DOHH2 (cell line): ENCODE measurements around the gene SV2B.

Experiments used
- H3F3A ChIP-seq: fragments of 200-600 bp; sonication (generic), shearing (Covaris generic); 2 replicates; pipeline ENCODE4 v1.6.0; 2016; ENCODE audit warnings: antibody characterized with exemption, mild to moderate bottlenecking; ENCODE audit not compliant: control insufficient read depth, insufficient read depth
- H3K27ac ChIP-seq: fragments of 200-600 bp; sonication (generic); 2 replicates; pipeline ENCODE4 v1.5.1; 2014; ENCODE audit warnings: low read depth, mild to moderate bottlenecking, low read length, moderate library complexity
- H3K27me3 ChIP-seq: fragments of 200-600 bp; sonication (generic); 2 replicates; pipeline ENCODE4 v1.6.1; 2014; ENCODE audit warnings: mild to moderate bottlenecking, low read length, mixed read lengths; ENCODE audit not compliant: control insufficient read depth
- H3K36me3 ChIP-seq: fragments of 200-600 bp; sonication (generic); 2 replicates; pipeline ENCODE4 v1.6.1; 2014; ENCODE audit warnings: mild to moderate bottlenecking, low read length, moderate library complexity, mixed read lengths; ENCODE audit not compliant: control insufficient read depth
- H3K4me1 ChIP-seq: fragments of 200-600 bp; sonication (generic); 2 replicates; pipeline ENCODE4 v1.6.1; 2014; ENCODE audit warnings: mild to moderate bottlenecking, low read length, mixed read lengths; ENCODE audit not compliant: control insufficient read depth
- H3K4me2 ChIP-seq: fragments of 200-600 bp; sonication (generic); 2 replicates; pipeline ENCODE4 v1.6.0; 2014; ENCODE audit warnings: mild to moderate bottlenecking, low read length, moderate library complexity
- H3K4me3 ChIP-seq: fragments of 200-600 bp; sonication (generic); 2 replicates; pipeline ENCODE4 v1.5.1; 2014; ENCODE audit warnings: mild to moderate bottlenecking, low read length, mixed read lengths
- H3K79me2 ChIP-seq: fragments of 200-600 bp; sonication (generic); 2 replicates; pipeline ENCODE4 v1.6.1; 2014; ENCODE audit warnings: mild to moderate bottlenecking, low read length, mixed read lengths; ENCODE audit not compliant: control insufficient read depth
- H3K9me2 ChIP-seq: fragments of 200-600 bp; sonication (generic); replicated peaks from 2 replicates; pipeline ENCODE4 v1.6.1; 2014; ENCODE audit warnings: mild to moderate bottlenecking, low read length, mixed read lengths; ENCODE audit not compliant: control insufficient read depth
- H3K9me3 ChIP-seq: fragments of 200-600 bp; sonication (generic); 2 replicates; pipeline ENCODE4 v1.6.1; 2014; ENCODE audit warnings: antibody characterized with exemption, low read length, mixed read lengths; ENCODE audit not compliant: control insufficient read depth, insufficient read depth
- H4K20me1 ChIP-seq: fragments of 200-600 bp; sonication (generic); 2 replicates; pipeline ENCODE4 v1.6.0; 2014; ENCODE audit warnings: low read depth, mild to moderate bottlenecking, antibody characterized with exemption, low read length, moderate library complexity; ENCODE audit not compliant: control insufficient read depth, insufficient read depth
- CTCF ChIP-seq: fragments of 200-600 bp; sonication (generic); IDR thresholded peaks from one replicate; pipeline ENCODE4 v1.5.1; 2014; ENCODE audit warnings: antibody characterized with exemption, mild to moderate bottlenecking, low read depth, low read length; ENCODE audit not compliant: poor library complexity, severe bottlenecking
- EZH2phosphoT487 ChIP-seq: fragments of 200-600 bp; sonication (generic); IDR thresholded peaks from 2 replicates; pipeline ENCODE4 v1.6.1; 2017; ENCODE audit warnings: borderline replicate concordance, mild to moderate bottlenecking, antibody characterized with exemption, low read length, moderate library complexity, mixed read lengths

SV2B gene

DNA sequence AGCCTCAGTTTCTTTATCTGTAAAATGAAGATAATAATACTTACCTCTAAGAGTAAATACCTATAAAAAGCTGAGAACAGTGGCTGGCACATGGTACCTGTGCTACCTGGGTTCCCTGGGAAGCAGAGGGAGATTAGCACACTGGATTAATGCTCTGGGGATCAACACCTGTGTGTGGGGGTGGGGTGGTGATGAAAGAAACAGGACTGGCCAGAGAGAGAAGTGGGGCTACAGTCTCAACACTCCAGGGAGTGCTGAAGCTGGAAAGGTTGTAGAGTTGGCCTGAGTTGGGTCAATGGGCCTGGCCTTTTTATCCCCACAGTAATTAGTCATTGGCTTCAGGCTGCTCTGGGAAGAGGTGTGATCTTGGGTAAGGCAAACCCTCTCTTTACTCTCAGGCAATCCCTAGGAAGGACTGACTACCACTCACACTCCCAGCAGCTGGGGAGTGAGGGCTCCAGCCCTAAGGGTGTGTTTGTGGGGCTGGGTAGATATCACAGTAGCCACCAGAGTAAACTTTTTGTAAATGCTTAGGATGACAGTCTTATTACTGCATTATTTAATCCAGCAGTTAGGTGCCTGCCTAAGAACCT is 102.5 kb downstream of the SV2B start:
- Histone ChIP-seq H3K4me3 (no peak overlapping the region), H3K36me3 (no peaks in the 10 kb centered on the region), H3K9me3 (no peaks in the 10 kb centered on the region), H3K4me1 (no peaks in the 10 kb centered on the region), H3K9me2 (no peaks in the 10 kb centered on the region), H3K79me2 (no peaks in the 10 kb centered on the region), H3K4me2 (no peak overlapping the region), H3K27ac (no peak overlapping the region), H4K20me1 (no peaks in the 10 kb centered on the region), H3F3A (no peaks in the 10 kb centered on the region), H3K27me3 (peaks cover 3% of the 10 kb centered on the region)
- TF ChIP-seq CTCF = no peak
- no peak for TF ChIP-seq EZH2phosphoT487

DNA sequence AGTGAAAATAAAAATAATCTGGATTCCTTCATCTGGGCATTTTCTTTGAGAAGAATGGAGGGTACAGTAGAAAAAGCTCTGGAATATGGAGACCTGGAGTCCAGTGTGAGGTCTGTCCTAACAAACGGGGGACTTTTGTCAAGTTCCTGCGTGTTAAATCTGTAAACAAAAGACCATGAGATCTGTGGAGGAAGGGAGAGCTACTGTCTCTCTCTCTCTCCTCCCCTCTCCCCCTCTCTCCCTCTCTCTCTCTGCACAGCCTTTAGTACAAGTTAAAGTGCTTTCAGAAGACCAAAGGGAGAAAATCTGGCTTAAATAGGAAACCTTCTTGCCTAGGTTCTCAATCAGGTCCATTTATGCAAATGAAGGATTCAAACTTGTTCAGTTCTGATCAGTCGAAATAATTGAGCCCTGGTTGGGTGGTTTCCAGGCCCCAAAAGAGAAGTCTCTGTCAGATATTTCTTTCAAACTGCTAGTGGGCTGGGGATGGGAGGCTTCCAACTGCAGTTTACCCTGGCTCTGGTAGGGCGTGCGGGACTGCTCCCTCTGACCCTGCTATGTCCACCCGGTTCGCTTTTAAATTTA is 103.7 kb downstream of the SV2B start:
- H3K4me3 ChIP-seq = no peak overlapping the region
- no peaks in the 10 kb centered on the region for H3K9me2 ChIP-seq
- H3K27me3 ChIP-seq = peaks cover 3% of the 10 kb centered on the region
- no peaks in the 10 kb centered on the region for H3K79me2 ChIP-seq
- H3K4me1 ChIP-seq = no peaks in the 10 kb centered on the region
- no peak overlapping the region for H3K4me2 ChIP-seq
- TF ChIP-seq EZH2phosphoT487 (no peak), CTCF (no peak)
- H4K20me1 ChIP-seq = no peaks in the 10 kb centered on the region
- no peaks in the 10 kb centered on the region for H3K9me3 ChIP-seq
- no peaks in the 10 kb centered on the region for H3F3A ChIP-seq
- H3K36me3 ChIP-seq = no peaks in the 10 kb centered on the region
- no peak overlapping the region for H3K27ac ChIP-seq

DNA sequence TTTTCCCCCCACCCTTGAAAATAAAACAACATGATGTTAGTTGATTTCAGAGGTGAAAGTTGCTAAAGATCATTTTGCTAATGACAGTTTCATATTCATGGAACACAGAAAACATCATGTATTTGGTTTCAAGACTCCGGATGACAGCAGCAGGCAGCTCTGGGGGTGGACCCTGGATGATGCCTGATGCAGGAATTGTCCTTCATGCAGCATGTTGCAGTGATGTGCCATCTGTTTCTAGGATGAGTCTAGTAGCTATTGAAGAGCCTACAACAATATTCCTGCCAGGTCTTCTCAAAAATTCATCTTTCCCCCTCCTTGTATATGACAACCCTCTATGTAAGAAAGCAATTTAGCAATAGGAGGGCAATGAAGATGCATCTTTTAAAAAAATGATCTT is 108.3 kb downstream of the SV2B start:
- H3K36me3 ChIP-seq = no peaks in the 10 kb centered on the region
- peaks cover 2% of the 10 kb centered on the region for H3K27me3 ChIP-seq
- no peak overlapping the region for H3K4me3 ChIP-seq
- no peaks in the 10 kb centered on the region for H3F3A ChIP-seq
- no peaks in the 10 kb centered on the region for H3K9me2 ChIP-seq
- no peaks in the 10 kb centered on the region for H3K9me3 ChIP-seq
- H3K4me1 ChIP-seq = no peaks in the 10 kb centered on the region
- no peak for TF ChIP-seq CTCF
- no peak for TF ChIP-seq EZH2phosphoT487
- H3K79me2 ChIP-seq = no peaks in the 10 kb centered on the region
- H3K4me2 ChIP-seq = no peak overlapping the region
- no peaks in the 10 kb centered on the region for H4K20me1 ChIP-seq
- H3K27ac ChIP-seq = no peak overlapping the region
